Thoracic aorta (tissue), 2 donors: Measurements from ENCODE around the gene SOX6. TPM values are rescaled to one million over a fixed set of nuclear protein-coding genes. Genes with fewer than 3 reads are reported as not detected.

ENCODE experiments used
- ATAC-seq: fragments of 150-250 bp; one replicate; pipeline ENCODE4 v1.8.0; 2017; ENCODE audit warnings: low read depth; ENCODE audit not compliant: insufficient number of reproducible peaks, low FRiP score
- DNase-seq: peaks from one replicate; pipeline ENCODE4 v3.0.0-alpha.2; 2020; ENCODE audit warnings: low spot score
- H3K27ac ChIP-seq, 2 donors: fragments of 200-600 bp; sonication (generic); 1 replicate in 1 of 2; 2 replicates in 1 of 2; pipeline ENCODE4 v1.5.1; 2016; ENCODE audit warnings: mild to moderate bottlenecking in 2 of 2, moderate library complexity in 2 of 2
- H3K27me3 ChIP-seq: fragments of 200-600 bp; sonication (generic); replicated peaks from 2 replicates; pipeline ENCODE4 v1.6.0; 2016; ENCODE audit warnings: mild to moderate bottlenecking; ENCODE audit not compliant: insufficient read depth
- H3K36me3 ChIP-seq: fragments of 200-600 bp; sonication (generic); one replicate; pipeline ENCODE4 v1.5.1; 2016
- H3K4me1 ChIP-seq, 2 donors: fragments of 200-600 bp; sonication (generic); 1 replicate in 1 of 2; 2 replicates in 1 of 2; pipeline versions ENCODE4 v1.5.1 to v1.6.0; 2016; ENCODE audit warnings: low read depth in 2 of 2, mild to moderate bottlenecking in 1 of 2; ENCODE audit not compliant: control insufficient read depth in 1 of 2
- H3K4me3 ChIP-seq: fragments of 200-600 bp; sonication (generic); 2 replicates; pipeline ENCODE4 v1.5.1; 2016; ENCODE audit warnings: mild to moderate bottlenecking
- H3K9me3 ChIP-seq: fragments of 200-600 bp; sonication (generic); 2 replicates; pipeline ENCODE4 v1.5.1; 2016
- CTCF ChIP-seq: fragments of 200-600 bp; sonication (generic); IDR thresholded peaks from one replicate; pipeline ENCODE4 v1.5.1; 2019; ENCODE audit warnings: antibody characterized with exemption
- total RNA-seq, 2 donors: library from RNA; depleted of rRNA; stranded (reverse); fragments of >200 nt; gene quantifications; one replicate each; pipeline versions ENCODE4 v1.1.0 to v1.2.3, GENCODE V29; 2016

Gene SOX6
- total RNA-seq, 2 donors from 2014 or later: 0.27 to 0.56 TPM

- H3K27me3 ChIP-seq: no peaks in the 10 kb centered on the region
- no peak for DNase-seq
- H3K36me3 ChIP-seq: no peaks in the 10 kb centered on the region
- ATAC-seq: no peak
- no peak overlapping the region for H3K4me3 ChIP-seq
- no peak overlapping the region for H3K27ac ChIP-seq
- H3K9me3 ChIP-seq: no peaks in the 10 kb centered on the region
- TF ChIP-seq CTCF: no peak
- no peaks in the 10 kb centered on the region for H3K4me1 ChIP-seq
Observed at GRCh38 chr11:16279524-16279923, 76.8 kb downstream of the SOX6 start.

- ATAC-seq: no peak
- H3K27ac ChIP-seq: no peak overlapping the region
Observed at GRCh38 chr11:16278979-16279378, 77.4 kb downstream of the SOX6 start.

GRCh38 chr11:16278273-16278672 lies 78.1 kb downstream of the SOX6 start:
- TF ChIP-seq CTCF: no peak
- no peak for ATAC-seq
- DNase-seq: no peak
- no peak overlapping the region for H3K4me3 ChIP-seq
- no peaks in the 10 kb centered on the region for H3K36me3 ChIP-seq
- H3K27ac ChIP-seq: no peak overlapping the region
- no peaks in the 10 kb centered on the region for H3K27me3 ChIP-seq
- no peaks in the 10 kb centered on the region for H3K9me3 ChIP-seq
- no peaks in the 10 kb centered on the region for H3K4me1 ChIP-seq

More at GRCh38 chr11:16278979-16279378, 77.4 kb downstream of the SOX6 start:
- H3K36me3 ChIP-seq: no peaks in the 10 kb centered on the region
- no peaks in the 10 kb centered on the region for H3K9me3 ChIP-seq
- H3K4me1 ChIP-seq: no peaks in the 10 kb centered on the region
- no peaks in the 10 kb centered on the region for H3K27me3 ChIP-seq
- no peak for DNase-seq
- no peak overlapping the region for H3K4me3 ChIP-seq
- TF ChIP-seq CTCF: no peak

GRCh38 chr11:16276251-16276650 lies 80.1 kb downstream of the SOX6 start:
- Histone ChIP-seq H3K4me3 (no peak overlapping the region), H3K27me3 (no peaks in the 10 kb centered on the region), H3K27ac (no peak overlapping the region), H3K4me1 (no peaks in the 10 kb centered on the region), H3K36me3 (no peaks in the 10 kb centered on the region), H3K9me3 (no peaks in the 10 kb centered on the region)
- DNase-seq (no peak), ATAC-seq (no peak)
- no peak for TF ChIP-seq CTCF

- Histone ChIP-seq H3K4me3 (no peak overlapping the region), H3K27ac (no peak overlapping the region), H3K9me3 (no peaks in the 10 kb centered on the region), H3K4me1 (no peaks in the 10 kb centered on the region), H3K36me3 (no peaks in the 10 kb centered on the region), H3K27me3 (no peaks in the 10 kb centered on the region)
- ATAC-seq (no peak), DNase-seq (no peak)
- TF ChIP-seq CTCF: no peak
Observed at GRCh38 chr11:16271258-16271657, 85.1 kb downstream of the SOX6 start.
